Neural progenitor cell (in vitro differentiated cells): ENCODE measurements around the gene THBD. TPM values are rescaled to one million over a fixed set of nuclear protein-coding genes. Genes with fewer than 3 reads are reported as not detected.

ENCODE experiments used
- DNase-seq: peaks from one replicate; pipeline ENCODE4 v3.0.0-alpha.2; 2016; ENCODE audit warnings: low spot score
- H2AFZ ChIP-seq: fragments of 200-600 bp; sonication (generic); replicated peaks from 2 replicates; pipeline ENCODE4 v1.6.1; 2016; ENCODE audit warnings: antibody characterized with exemption
- H3F3A ChIP-seq: fragments of 200-600 bp; sonication (generic); 2 replicates; pipeline ENCODE4 v1.6.1; 2016; ENCODE audit warnings: antibody characterized with exemption, low read depth
- H3K27ac ChIP-seq: fragments of 200-600 bp; sonication (generic); 2 replicates; pipeline ENCODE4 v1.5.1; 2016; ENCODE audit warnings: mild to moderate bottlenecking
- H3K27me3 ChIP-seq: fragments of 200-600 bp; sonication (generic); 2 replicates; pipeline ENCODE4 v1.6.1; 2016; ENCODE audit warnings: mild to moderate bottlenecking, moderate library complexity
- H3K36me3 ChIP-seq: fragments of 200-600 bp; sonication (generic); 2 replicates; pipeline ENCODE4 v1.5.1; 2016
- H3K4me1 ChIP-seq: fragments of 200-600 bp; sonication (generic); 2 replicates; pipeline ENCODE4 v1.6.1; 2016; ENCODE audit warnings: mixed run types
- H3K4me2 ChIP-seq: fragments of 200-600 bp; sonication (generic); 2 replicates; pipeline ENCODE4 v1.6.1; 2016
- H3K4me3 ChIP-seq: fragments of 200-600 bp; sonication (generic); 2 replicates; pipeline ENCODE4 v1.5.1; 2016
- H3K79me2 ChIP-seq: fragments of 200-600 bp; sonication (generic); 2 replicates; pipeline ENCODE4 v1.6.1; 2016; ENCODE audit warnings: low read depth
- H3K9ac ChIP-seq: fragments of 200-600 bp; sonication (generic); 2 replicates; pipeline ENCODE4 v1.6.1; 2016
- H3K9me3 ChIP-seq: fragments of 200-600 bp; sonication (generic); 2 replicates; pipeline ENCODE4 v1.5.1; 2016; ENCODE audit warnings: low read depth
- H4K20me1 ChIP-seq: fragments of 200-600 bp; sonication (generic); 2 replicates; pipeline ENCODE4 v1.6.1; 2016; ENCODE audit warnings: low read depth
- H3K27ac Mint-ChIP-seq: 3 replicates; pipeline ENCODE4 v1.8.0; 2021; ENCODE audit warnings: mixed read lengths
- H3K27me3 Mint-ChIP-seq: 2 replicates; pipeline ENCODE4 v1.8.0; 2022; ENCODE audit warnings: low read depth, mild to moderate bottlenecking, inconsistent platforms, moderate library complexity, mixed read lengths; ENCODE audit not compliant: insufficient read depth
- H3K36me3 Mint-ChIP-seq: 3 replicates; pipeline ENCODE4 v1.8.0; 2021; ENCODE audit warnings: mixed read lengths
- H3K4me1 Mint-ChIP-seq: 3 replicates; pipeline ENCODE4 v1.8.0; 2021; ENCODE audit warnings: mixed read lengths
- H3K4me3 Mint-ChIP-seq: 3 replicates; pipeline ENCODE4 v1.8.0; 2021; ENCODE audit warnings: mild to moderate bottlenecking, moderate library complexity, mixed read lengths
- H3K9me3 Mint-ChIP-seq: 3 replicates; pipeline ENCODE4 v1.8.0; 2020; ENCODE audit warnings: mixed read lengths
- CTCF ChIP-seq: fragments of 200-600 bp; sonication (generic); IDR thresholded peaks from 2 replicates; pipeline ENCODE4 v1.5.1; 2017; ENCODE audit warnings: antibody characterized with exemption, mild to moderate bottlenecking
- EZH2 ChIP-seq: fragments of 200-600 bp; sonication (generic); IDR thresholded peaks from 2 replicates; pipeline ENCODE4 v1.6.1; 2017; ENCODE audit warnings: antibody characterized with exemption, mild to moderate bottlenecking, moderate library complexity
- EZH2phosphoT487 ChIP-seq: fragments of 200-600 bp; sonication (generic); IDR thresholded peaks from 2 replicates; pipeline ENCODE4 v1.6.1; 2017; ENCODE audit warnings: antibody characterized with exemption
- total RNA-seq: library from RNA; depleted of rRNA; stranded (reverse); fragments of >200 nt; gene quantifications from 2 replicates; pipeline ENCODE4 v1.2.3, GENCODE V29; 2015; ENCODE audit warnings: low replicate concordance

THBD gene
- total RNA-seq, 1 donor from 2014 or later: 0.15 TPM

- Histone ChIP-seq H3K9me3 (no peaks in the 10 kb centered on the region), H3K9ac (no peak overlapping the region), H4K20me1 (no peaks in the 10 kb centered on the region), H3K4me2 (no peak overlapping the region), H3K27me3 (peaks cover 73% of the 10 kb centered on the region), H3K27ac (no peak overlapping the region), H2AFZ (no peak overlapping the region), H3K79me2 (no peaks in the 10 kb centered on the region), H3K4me3 (no peak overlapping the region), H3K36me3 (no peaks in the 10 kb centered on the region), H3F3A (no peaks in the 10 kb centered on the region), H3K4me1 (no peaks in the 10 kb centered on the region)
- H3K4me1 Mint-ChIP-seq: no peaks in the 10 kb centered on the region
- TF ChIP-seq EZH2 (no peak), CTCF (no peak), EZH2phosphoT487 (no peak)
- no peaks in the 10 kb centered on the region for H3K9me3 Mint-ChIP-seq
- H3K27ac Mint-ChIP-seq: no peak overlapping the region
- peaks cover 2% of the 10 kb centered on the region for H3K36me3 Mint-ChIP-seq
- H3K27me3 Mint-ChIP-seq: peaks cover 35% of the 10 kb centered on the region
- H3K4me3 Mint-ChIP-seq: no peak overlapping the region
- DNase-seq: no peak
These were observed 15.6 kb downstream of the THBD start for GRCh38 chr20:23033918-23034317.

GRCh38 chr20:23032750-23033078 lies 16.8 kb downstream of the THBD start:
- peaks cover 29% of the 10 kb centered on the region for H3K27me3 Mint-ChIP-seq
- no peaks in the 10 kb centered on the region for H3K4me1 Mint-ChIP-seq
- Histone ChIP-seq H3K79me2 (no peaks in the 10 kb centered on the region), H3K4me2 (no peak overlapping the region), H3K27ac (no peak overlapping the region), H3K9ac (no peak overlapping the region), H3F3A (no peaks in the 10 kb centered on the region), H4K20me1 (no peaks in the 10 kb centered on the region), H3K36me3 (no peaks in the 10 kb centered on the region), H3K4me3 (no peak overlapping the region), H3K9me3 (no peaks in the 10 kb centered on the region), H3K27me3 (peaks cover 61% of the 10 kb centered on the region), H3K4me1 (no peaks in the 10 kb centered on the region), H2AFZ (no peak overlapping the region)
- H3K4me3 Mint-ChIP-seq: no peak overlapping the region
- DNase-seq: no peak
- no peaks in the 10 kb centered on the region for H3K9me3 Mint-ChIP-seq
- peaks cover 2% of the 10 kb centered on the region for H3K36me3 Mint-ChIP-seq
- TF ChIP-seq EZH2phosphoT487: no peak
- no peak for TF ChIP-seq EZH2
- no peak for TF ChIP-seq CTCF
- H3K27ac Mint-ChIP-seq: no peak overlapping the region

- Histone ChIP-seq H3K36me3 (no peaks in the 10 kb centered on the region), H3K79me2 (no peaks in the 10 kb centered on the region), H2AFZ (no peak overlapping the region), H3K27ac (no peak overlapping the region), H3F3A (no peaks in the 10 kb centered on the region), H3K4me3 (no peak overlapping the region), H4K20me1 (no peaks in the 10 kb centered on the region), H3K27me3 (peaks cover 56% of the 10 kb centered on the region), H3K9me3 (no peaks in the 10 kb centered on the region), H3K9ac (no peak overlapping the region), H3K4me1 (no peaks in the 10 kb centered on the region), H3K4me2 (no peak overlapping the region)
- Mint-ChIP-seq H3K27me3 (peaks cover 27% of the 10 kb centered on the region), H3K36me3 (peaks cover 2% of the 10 kb centered on the region), H3K4me1 (no peaks in the 10 kb centered on the region), H3K4me3 (no peak overlapping the region), H3K27ac (no peak overlapping the region), H3K9me3 (no peaks in the 10 kb centered on the region)
- DNase-seq: no peak
- TF ChIP-seq EZH2 (no peak), CTCF (no peak), EZH2phosphoT487 (no peak)
These were observed 17.3 kb downstream of the THBD start for GRCh38 chr20:23032056-23032749.
